Measurements from ENCODE around the gene PRDM2. TPM values are rescaled to one million over a fixed set of nuclear protein-coding genes. Genes with fewer than 3 reads are reported as not detected.

PRDM2 gene
- total RNA-seq, 1 experiment from 2014 or later, result 12.2 TPM

- DNase-seq (ENCODE audit: low read depth), result no peak
Observed at GRCh38 chr1:13763222-13763621, 63.2 kb downstream of the PRDM2 start.

- no peak for DNase-seq (ENCODE audit: low read depth)
Observed at GRCh38 chr1:13763991-13764390, 64.0 kb downstream of the PRDM2 start.

- no peak for DNase-seq (ENCODE audit: low read depth)
Observed at GRCh38 chr1:13764588-13765332, 64.8 kb downstream of the PRDM2 start.

GRCh38 chr1:13766592-13767564 is 66.9 kb downstream of the PRDM2 start:
- no peak for DNase-seq (ENCODE audit: low read depth)

GRCh38 chr1:13769212-13769611 is 69.2 kb downstream of the PRDM2 start:
- no peak for DNase-seq (ENCODE audit: low read depth)

- no peak for DNase-seq (ENCODE audit: low read depth)
Observed at GRCh38 chr1:13769830-13770229, 69.8 kb downstream of the PRDM2 start.

- no peak for DNase-seq (ENCODE audit: low read depth)
Observed at GRCh38 chr1:13770743-13771142, 70.8 kb downstream of the PRDM2 start.

GRCh38 chr1:13771745-13772144 is 71.8 kb downstream of the PRDM2 start:
- no peak for DNase-seq (ENCODE audit: low read depth)

- DNase-seq (ENCODE audit: low read depth), result no peak
Observed at GRCh38 chr1:13772271-13772670, 72.3 kb downstream of the PRDM2 start.

- no peak for DNase-seq (ENCODE audit: low read depth)
Observed at GRCh38 chr1:13774121-13774520, 74.1 kb downstream of the PRDM2 start.

- DNase-seq (ENCODE audit: low read depth), result no peak
Observed at GRCh38 chr1:13775459-13775858, 75.5 kb downstream of the PRDM2 start.

- no peak for DNase-seq (ENCODE audit: low read depth)
Observed at GRCh38 chr1:13775916-13776315, 75.9 kb downstream of the PRDM2 start.

GRCh38 chr1:13778431-13778830 is 78.4 kb downstream of the PRDM2 start:
- no peak for DNase-seq (ENCODE audit: low read depth)

- DNase-seq (ENCODE audit: low read depth), result no peak
Observed at GRCh38 chr1:13779930-13780329, 79.9 kb downstream of the PRDM2 start.

- no peak for DNase-seq (ENCODE audit: low read depth)
Observed at GRCh38 chr1:13780780-13781179, 80.8 kb downstream of the PRDM2 start.

GRCh38 chr1:13781228-13781627 is 81.2 kb downstream of the PRDM2 start:
- DNase-seq (ENCODE audit: low read depth), result no peak

- no peak for DNase-seq (ENCODE audit: low read depth)
Observed at GRCh38 chr1:13781907-13782633, 82.1 kb downstream of the PRDM2 start.

GRCh38 chr1:13782634-13783360 is 82.8 kb downstream of the PRDM2 start:
- DNase-seq (ENCODE audit: low read depth), result no peak

- DNase-seq (ENCODE audit: low read depth), result no peak
Observed at GRCh38 chr1:13783551-13783950, 83.6 kb downstream of the PRDM2 start.

- DNase-seq (ENCODE audit: low read depth), result no peak
Observed at GRCh38 chr1:13784971-13785370, 85.0 kb downstream of the PRDM2 start.

- DNase-seq (ENCODE audit: low read depth), result no peak
Observed at GRCh38 chr1:13786541-13786940, 86.6 kb downstream of the PRDM2 start.
